ENCODE measurements around the gene ASB18.
"Not testable (repeated sequence)": the region's sequence is repeated elsewhere in the genome, so short reads cannot be mapped to it uniquely, and the experiment has no call there.

The ASB18 gene

GRCh38 chr2:236286873-236287545 lies 22.8 kb upstream of the ASB18 start:
- no peak for DNase-seq

GRCh38 chr2:236284208-236284607 lies 20.0 kb upstream of the ASB18 start:
- DNase-seq, result no peak

DNA sequence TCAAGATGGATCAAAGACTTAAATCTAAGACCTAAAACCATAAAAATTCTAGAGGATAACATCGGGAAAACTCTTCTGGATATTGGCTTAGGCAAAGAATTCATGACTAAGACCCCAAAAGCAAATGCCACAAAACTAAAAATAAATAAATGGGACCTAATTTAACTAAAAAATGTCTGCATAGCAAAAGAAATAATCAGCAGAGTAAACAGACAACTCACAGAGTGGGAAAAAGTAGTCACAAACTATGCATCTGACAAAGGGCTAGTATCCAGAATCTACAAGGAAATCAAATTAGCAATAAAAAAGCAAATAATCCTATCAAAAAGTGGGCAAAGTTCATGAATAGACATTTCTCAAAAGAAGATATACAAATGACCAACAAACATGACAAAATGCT lies 18.2 kb upstream of the ASB18 start:
- no peak for DNase-seq

GRCh38 chr2:236281423-236281822 lies 17.2 kb upstream of the ASB18 start:
- no peak for DNase-seq

GRCh38 chr2:236273126-236273525 lies 8.9 kb upstream of the ASB18 start:
- no peak for DNase-seq

GRCh38 chr2:236271851-236272250 lies 7.6 kb upstream of the ASB18 start:
- DNase-seq, result no peak

GRCh38 chr2:236269876-236270275 lies 5.7 kb upstream of the ASB18 start:
- DNase-seq, result not testable (repeated sequence)

- DNase-seq, result no peak
Measured at GRCh38 chr2:236265675-236266074, 1.5 kb upstream of the ASB18 start.

DNA sequence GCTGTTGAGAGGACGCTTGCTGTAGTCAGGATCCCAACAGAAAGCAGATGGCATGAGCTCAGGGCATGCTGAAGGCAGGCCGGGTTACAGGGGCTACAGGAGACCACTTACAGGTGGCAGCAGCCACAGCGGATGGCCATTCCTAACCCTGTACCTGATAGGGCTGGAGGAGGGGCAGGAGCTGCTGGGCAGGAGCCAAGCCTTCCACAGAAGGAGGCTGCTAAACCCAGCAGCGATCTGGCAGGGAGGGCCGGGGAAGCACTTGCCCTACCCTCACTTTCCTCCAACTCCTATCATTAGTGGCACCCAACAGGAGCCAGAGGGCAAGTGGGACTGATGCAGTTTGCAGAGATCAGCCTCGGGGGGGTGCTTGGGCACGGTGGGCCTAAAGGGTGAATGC lies 2.0 kb downstream of the ASB18 start:
- no peak for DNase-seq

DNA sequence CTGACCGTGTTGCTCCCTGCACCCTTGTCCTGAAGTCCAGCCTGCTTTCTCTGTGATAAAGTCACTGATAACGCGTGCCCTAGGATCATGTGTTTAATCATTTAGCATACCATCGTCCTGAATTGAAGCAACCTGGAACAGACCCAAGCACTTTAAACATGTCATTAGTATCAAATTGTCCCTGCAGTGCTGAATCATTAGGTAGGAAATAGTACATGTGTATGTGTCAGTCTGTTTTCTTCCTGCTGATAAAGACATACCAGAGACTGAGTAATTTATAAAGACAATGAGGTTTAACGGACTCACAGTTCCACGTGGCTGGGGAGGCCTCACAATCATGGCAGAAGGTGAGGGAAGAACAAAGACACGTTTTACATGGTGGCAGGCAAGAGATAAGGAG lies 2.8 kb downstream of the ASB18 start:
- no peak for DNase-seq

DNA sequence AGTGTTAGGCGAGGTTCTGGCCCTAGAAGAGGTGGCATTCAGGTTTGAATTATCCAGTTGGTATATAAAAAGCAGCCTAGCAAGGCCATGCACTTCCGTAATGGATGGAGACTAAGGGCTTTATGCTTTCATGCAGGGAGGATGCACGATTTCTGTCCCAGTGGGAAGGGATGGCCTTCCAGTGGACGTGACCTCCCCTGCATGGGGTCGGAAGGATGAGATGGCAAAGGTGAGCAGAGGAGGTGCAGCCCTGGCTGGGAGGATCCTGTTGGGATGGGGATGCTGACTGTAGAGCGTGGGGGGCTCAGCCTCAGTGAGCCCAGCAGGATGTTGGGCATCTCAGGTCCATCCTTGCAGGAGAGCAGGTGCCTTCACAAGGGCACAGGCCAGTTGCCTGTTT lies 4.8 kb downstream of the ASB18 start:
- no peak for DNase-seq

GRCh38 chr2:236257575-236257974 lies 6.6 kb downstream of the ASB18 start:
- DNase-seq, result no peak

GRCh38 chr2:236257136-236257535 lies 7.1 kb downstream of the ASB18 start:
- no peak for DNase-seq

GRCh38 chr2:236256366-236256985 lies 7.7 kb downstream of the ASB18 start:
- DNase-seq, result no peak

DNA sequence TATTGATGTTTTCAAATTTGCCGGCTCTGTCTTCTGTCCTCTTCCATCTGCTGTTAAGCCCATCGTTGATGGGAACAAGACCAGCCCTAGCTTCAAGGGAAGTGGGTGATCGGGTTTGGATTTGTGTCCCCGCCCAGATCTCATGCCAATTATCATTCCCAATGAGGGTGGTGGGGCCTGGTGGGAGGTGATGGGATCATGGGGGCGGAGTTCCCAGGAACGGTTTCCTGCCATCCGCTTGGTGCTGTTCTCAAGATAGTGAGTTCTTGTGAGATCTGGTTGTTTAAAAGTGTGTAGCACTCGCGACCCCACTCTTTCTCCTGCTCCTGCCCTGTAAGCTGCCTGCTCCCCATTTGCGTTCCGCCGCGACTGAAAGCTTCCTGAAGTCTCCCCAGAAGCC lies 9.5 kb downstream of the ASB18 start:
- DNase-seq, result no peak

DNA sequence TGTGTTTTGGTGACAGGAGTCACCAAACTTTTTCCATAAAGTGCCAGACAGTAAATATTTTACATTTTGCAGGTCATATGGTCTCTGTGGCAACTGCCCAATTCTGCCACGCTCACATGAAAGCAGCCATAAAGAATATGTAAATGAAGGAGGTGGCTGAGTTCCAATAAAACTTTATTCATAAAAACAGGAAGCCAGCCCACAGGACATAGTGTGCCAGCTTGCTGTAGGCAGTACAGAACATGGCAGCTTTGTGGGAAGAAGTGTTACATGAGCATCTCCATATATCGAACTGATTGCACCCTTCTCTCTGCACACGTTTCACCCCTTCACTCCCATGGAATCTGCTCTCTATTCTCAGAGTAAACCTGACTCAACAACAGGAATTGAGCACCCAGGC lies 10.2 kb downstream of the ASB18 start:
- no peak for DNase-seq

DNA sequence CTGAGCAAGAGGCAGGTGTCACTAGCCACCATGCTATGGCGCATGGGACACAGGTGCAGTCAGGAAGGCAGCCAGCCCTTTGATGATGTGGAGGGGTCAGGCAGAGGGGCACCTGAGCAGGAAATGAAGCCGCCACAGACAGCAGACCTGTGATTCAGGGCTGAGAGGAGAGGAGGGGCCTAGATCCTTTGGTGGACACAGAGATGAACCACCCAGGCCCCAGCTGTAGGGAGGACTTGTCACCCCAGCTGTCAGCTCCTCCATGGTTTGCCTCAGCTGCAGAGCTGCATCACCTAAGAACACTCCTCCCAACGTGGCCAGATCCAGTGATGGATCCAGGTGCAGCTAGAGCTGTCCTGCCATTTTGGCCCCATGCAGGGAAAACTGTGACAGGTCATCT lies 11.6 kb downstream of the ASB18 start:
- no peak for DNase-seq

GRCh38 chr2:236250909-236251579 lies 13.2 kb downstream of the ASB18 start:
- no peak for DNase-seq

DNA sequence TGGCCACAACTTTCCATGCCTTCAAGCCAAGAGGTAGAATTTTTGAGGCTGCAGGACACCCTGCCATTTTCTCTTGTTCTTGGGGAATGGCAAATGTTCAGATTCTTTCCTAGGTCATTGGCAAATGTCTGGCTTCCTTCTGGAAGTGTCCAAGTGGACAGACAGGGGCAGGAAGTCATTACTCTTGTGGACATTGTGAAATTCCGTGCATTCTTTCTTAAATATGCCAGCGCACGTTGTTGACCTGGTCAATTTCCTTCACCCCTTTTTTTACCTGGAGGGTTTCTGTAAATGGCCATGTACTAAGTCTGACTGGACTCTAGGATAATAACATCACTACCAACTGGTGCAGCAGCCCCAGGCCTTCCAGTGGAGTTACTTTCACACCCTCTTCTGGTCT lies 13.9 kb downstream of the ASB18 start:
- no peak for DNase-seq

DNA sequence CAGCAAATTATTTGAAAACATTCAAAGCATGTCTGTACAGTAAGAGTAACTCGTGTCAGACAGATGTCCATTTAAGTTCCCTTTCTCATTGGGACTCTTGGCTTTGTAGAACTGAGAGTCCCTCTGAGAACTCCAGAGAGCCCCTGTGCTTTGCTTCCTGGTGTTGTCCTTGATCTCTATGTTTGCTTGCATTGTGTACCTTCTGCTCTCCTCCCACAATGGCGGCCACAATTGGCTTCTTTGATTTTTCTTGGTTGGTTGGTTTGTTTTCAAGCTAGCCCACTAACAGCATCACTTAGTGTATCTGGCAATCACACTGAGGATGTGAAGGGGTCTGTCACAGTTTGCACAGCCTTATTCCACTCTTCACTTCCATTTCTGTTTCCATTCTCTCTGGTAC lies 15.1 kb downstream of the ASB18 start:
- no peak for DNase-seq

- no peak for DNase-seq
Measured at GRCh38 chr2:236246711-236247246, 17.4 kb downstream of the ASB18 start.

- DNase-seq, result no peak
Measured at GRCh38 chr2:236244256-236244655, 19.9 kb downstream of the ASB18 start.

DNA sequence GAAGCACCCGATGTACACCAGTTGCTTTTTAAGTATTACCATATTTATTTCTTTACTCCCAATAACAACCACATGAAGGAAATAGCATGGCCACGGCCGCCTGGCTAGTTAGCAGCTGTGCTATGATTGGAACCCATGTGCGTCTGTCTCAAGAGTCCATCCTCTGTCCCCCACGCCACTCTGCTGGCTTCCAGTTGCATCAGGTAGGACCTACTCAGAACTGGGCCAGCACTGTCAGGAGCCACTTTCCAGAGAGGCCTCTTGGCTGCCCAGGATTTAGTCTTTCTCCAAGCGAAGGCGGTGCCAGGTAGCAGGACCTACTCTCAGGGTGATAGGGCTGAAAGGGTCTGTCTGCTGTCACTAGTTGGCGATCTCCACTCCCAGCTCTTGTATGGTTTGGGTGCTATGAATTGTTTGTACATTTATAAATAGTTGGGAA lies 22.1 kb downstream of the ASB18 start:
- DNase-seq, result no peak
